Liver (tissue), 9 donors: Measurements from ENCODE around the gene LCE2D. TPM values are rescaled to one million over a fixed set of nuclear protein-coding genes. Genes with fewer than 3 reads are reported as not detected.
"Not testable (repeated sequence)": the region's sequence is repeated elsewhere in the genome, so short reads cannot be mapped to it uniquely, and the experiment has no call there.

Source experiments
- DNase-seq: peaks from one replicate; pipeline ENCODE4 v3.0.0-alpha.2; 2017; ENCODE audit warnings: low spot score
- H3K27ac ChIP-seq, 2 donors: one replicate each; pipeline ENCODE4 v1.7.0; 2013; ENCODE audit warnings: inconsistent platforms in 2 of 2, low read length in 2 of 2, control low read depth in 1 of 2, low read depth in 1 of 2, mild to moderate bottlenecking in 1 of 2
- H3K27me3 ChIP-seq, 4 donors: one replicate each; pipeline versions ENCODE4 v1.6.1 to v1.7.0; 2013; ENCODE audit warnings: low read length in 3 of 4, inconsistent platforms in 1 of 4, mild to moderate bottlenecking in 1 of 4, moderate library complexity in 1 of 4; ENCODE audit not compliant: control insufficient read depth in 4 of 4, insufficient read depth in 4 of 4
- H3K36me3 ChIP-seq, 4 donors: one replicate each; pipeline versions ENCODE4 v1.6.1 to v1.7.0; 2013; ENCODE audit warnings: low read length in 3 of 4, mild to moderate bottlenecking in 3 of 4, low read depth in 1 of 4, moderate library complexity in 1 of 4; ENCODE audit not compliant: control insufficient read depth in 4 of 4, insufficient read depth in 3 of 4
- H3K4me1 ChIP-seq, 4 donors: one replicate each; pipeline versions ENCODE4 v1.6.1 to v1.7.0; 2013; ENCODE audit warnings: low read length in 3 of 4, mild to moderate bottlenecking in 3 of 4, moderate library complexity in 1 of 4; ENCODE audit not compliant: control insufficient read depth in 4 of 4, insufficient read depth in 4 of 4
- H3K4me3 ChIP-seq, 3 donors: one replicate each; pipeline versions ENCODE4 v1.6.1 to v1.7.0; 2013; ENCODE audit warnings: low read length in 3 of 3, control low read depth in 1 of 3, low read depth in 1 of 3, mild to moderate bottlenecking in 1 of 3
- H3K9ac ChIP-seq, 2 donors: one replicate each; pipeline ENCODE4 v1.7.0; 2013; ENCODE audit warnings: low read length in 2 of 2, mild to moderate bottlenecking in 2 of 2, moderate library complexity in 2 of 2, control low read depth in 1 of 2, low read depth in 1 of 2
- H3K9me3 ChIP-seq, 4 donors: one replicate each; pipeline versions ENCODE4 v1.6.1 to v1.7.0; 2013; ENCODE audit warnings: low read length in 3 of 4; ENCODE audit not compliant: control insufficient read depth in 4 of 4
- EGR1 ChIP-seq, 2 donors: IDR thresholded peaks; 2 replicates each; pipeline ENCODE4 v1.6.1; 2016 to 2018; ENCODE audit warnings: antibody characterized with exemption in 2 of 2, low read depth in 2 of 2
- FOXA1 ChIP-seq: IDR thresholded peaks from 2 replicates; pipeline ENCODE4 v1.6.1; 2016; ENCODE audit warnings: antibody characterized with exemption
- FOXA2 ChIP-seq: IDR thresholded peaks from 2 replicates; pipeline ENCODE4 v1.6.1; 2016; ENCODE audit warnings: antibody characterized with exemption
- GABPA ChIP-seq, 2 donors: IDR thresholded peaks in 1 of 2; conservative IDR thresholded peaks in 1 of 2; 2 replicates each; pipeline ENCODE4 v1.6.1; 2016; ENCODE audit warnings: antibody characterized with exemption in 2 of 2, mild to moderate bottlenecking in 1 of 2, moderate library complexity in 1 of 2
- HNF4A ChIP-seq, 2 donors: conservative IDR thresholded peaks; 2 replicates each; pipeline ENCODE4 v1.6.1; 2016; ENCODE audit warnings: antibody characterized with exemption in 2 of 2, mild to moderate bottlenecking in 2 of 2
- HNF4G ChIP-seq: IDR thresholded peaks from 2 replicates; pipeline ENCODE4 v1.6.1; 2016; ENCODE audit warnings: antibody characterized with exemption
- JUND ChIP-seq, 2 donors: IDR thresholded peaks; 2 replicates each; pipeline ENCODE4 v1.6.1; 2016; ENCODE audit warnings: antibody characterized with exemption in 2 of 2
- NR2F2 ChIP-seq: IDR thresholded peaks from 2 replicates; pipeline ENCODE4 v1.6.1; 2016; ENCODE audit warnings: antibody characterized with exemption
- RAD21 ChIP-seq, 2 donors: IDR thresholded peaks; 2 replicates each; pipeline ENCODE4 v1.6.1; 2016; ENCODE audit warnings: antibody characterized with exemption in 2 of 2, mild to moderate bottlenecking in 2 of 2
- RXRA ChIP-seq, 2 donors: IDR thresholded peaks; 2 replicates each; pipeline ENCODE4 v1.6.1; 2017 to 2018; ENCODE audit warnings: antibody characterized with exemption in 2 of 2, mild to moderate bottlenecking in 1 of 2
- SP1 ChIP-seq: IDR thresholded peaks from 2 replicates; pipeline ENCODE4 v1.6.1; 2018; ENCODE audit warnings: antibody characterized with exemption, mild to moderate bottlenecking
- TAF1 ChIP-seq: conservative IDR thresholded peaks from 2 replicates; pipeline ENCODE4 v1.6.1; 2016; ENCODE audit warnings: antibody characterized with exemption, mild to moderate bottlenecking
- YY1 ChIP-seq: IDR thresholded peaks from 2 replicates; pipeline ENCODE4 v1.6.1; 2016; ENCODE audit warnings: antibody characterized with exemption, mild to moderate bottlenecking
- WGBS: extraction: QIAGEN DNeasy Blood & Tissue Kit; methylation state at CpG from one replicate; pipeline ENCODE4 v1.1.7; 2013; 5-methylcytosine and 5-hydroxymethylcytosine counted together
- polyA plus RNA-seq, 2 donors: library from polyadenylated mRNA; stranded (reverse) in 1 of 2; unstranded in 1 of 2; fragments of 200-250 nt in 1 of 2; fragments of >200 nt in 1 of 2; fragmentation: Nextera tagmentation in 1 of 2; extraction: Ambion mirVana in 1 of 2; gene quantifications; one replicate each; pipeline versions ENCODE4 v1.2.1 to v1.2.3, GENCODE V29; 2013 to 2015
- total RNA-seq, 2 donors: library from RNA; depleted of rRNA; stranded (reverse); fragments of >200 nt; gene quantifications; one replicate each; pipeline ENCODE4 v1.2.3, GENCODE V29; 2014
- TF ChIP-seq, protein P1 (sequence below): fragments of 150-350 bp; IDR thresholded peaks from 2 replicates; pipeline ENCODE4 v1.5.1; 2017; ENCODE audit warnings: improper control_type of control experiment, low read depth, low read length; ENCODE audit not compliant: missing input control
- TF ChIP-seq, protein P2 (sequence below): IDR thresholded peaks from 2 replicates; pipeline ENCODE4 v1.6.1; 2016; ENCODE audit warnings: antibody characterized with exemption, mild to moderate bottlenecking
- TF ChIP-seq, protein P3 (sequence below): IDR thresholded peaks from 2 replicates; pipeline ENCODE4 v1.6.1; 2016; ENCODE audit warnings: antibody characterized with exemption
- TF ChIP-seq, protein P4 (sequence below): IDR thresholded peaks from 2 replicates; pipeline ENCODE4 v1.6.1; 2016; ENCODE audit warnings: antibody characterized with exemption
- TF ChIP-seq, protein P5 (sequence below): IDR thresholded peaks from 2 replicates; pipeline ENCODE4 v1.6.1; 2016; ENCODE audit warnings: antibody characterized with exemption
- donor health status: healthy.
- donor health status: healthy.
- donor health status: healthy.
- donor health status: healthy.
- donor health status: healthy.

Gene LCE2D
- total and polyA plus RNA-seq, 4 donors = not detected

DNA sequence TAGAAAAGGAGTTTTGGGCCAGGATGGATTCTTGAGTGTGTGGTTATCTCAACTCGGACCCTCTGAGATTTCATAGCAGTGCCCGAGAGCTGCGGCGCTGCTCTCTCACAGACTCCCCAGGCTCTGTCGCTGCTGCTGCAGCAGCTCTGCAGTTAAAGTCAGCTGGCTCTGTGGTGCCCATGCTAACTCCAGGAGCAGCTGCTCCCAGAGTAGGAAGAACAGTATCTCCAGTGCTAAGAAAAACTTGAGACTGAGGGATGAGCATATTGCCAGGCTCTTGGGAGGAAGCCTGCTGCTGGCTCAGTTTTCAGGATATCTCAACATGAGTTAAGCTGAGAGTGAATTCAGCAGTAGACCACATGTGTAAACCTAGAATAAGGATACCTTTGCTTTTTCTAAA, 4.5 kb downstream of the LCE2D start:
- WGBS = 89% methylated on average over 5 of the region's 5 CpGs
- Histone ChIP-seq H3K27me3 (no peaks in the 10 kb centered on the region), H3K27ac (no peak overlapping the region), H3K4me3 (no peak overlapping the region), H3K9ac (no peak overlapping the region), H3K9me3 (no peaks in the 10 kb centered on the region), H3K36me3 (no peaks in the 10 kb centered on the region), H3K4me1 (no peaks in the 10 kb centered on the region)
- DNase-seq = no peak
- TF ChIP-seq, protein P1, sequence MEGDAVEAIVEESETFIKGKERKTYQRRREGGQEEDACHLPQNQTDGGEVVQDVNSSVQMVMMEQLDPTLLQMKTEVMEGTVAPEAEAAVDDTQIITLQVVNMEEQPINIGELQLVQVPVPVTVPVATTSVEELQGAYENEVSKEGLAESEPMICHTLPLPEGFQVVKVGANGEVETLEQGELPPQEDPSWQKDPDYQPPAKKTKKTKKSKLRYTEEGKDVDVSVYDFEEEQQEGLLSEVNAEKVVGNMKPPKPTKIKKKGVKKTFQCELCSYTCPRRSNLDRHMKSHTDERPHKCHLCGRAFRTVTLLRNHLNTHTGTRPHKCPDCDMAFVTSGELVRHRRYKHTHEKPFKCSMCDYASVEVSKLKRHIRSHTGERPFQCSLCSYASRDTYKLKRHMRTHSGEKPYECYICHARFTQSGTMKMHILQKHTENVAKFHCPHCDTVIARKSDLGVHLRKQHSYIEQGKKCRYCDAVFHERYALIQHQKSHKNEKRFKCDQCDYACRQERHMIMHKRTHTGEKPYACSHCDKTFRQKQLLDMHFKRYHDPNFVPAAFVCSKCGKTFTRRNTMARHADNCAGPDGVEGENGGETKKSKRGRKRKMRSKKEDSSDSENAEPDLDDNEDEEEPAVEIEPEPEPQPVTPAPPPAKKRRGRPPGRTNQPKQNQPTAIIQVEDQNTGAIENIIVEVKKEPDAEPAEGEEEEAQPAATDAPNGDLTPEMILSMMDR = no peak
- TF ChIP-seq HNF4G = no peak
- TF ChIP-seq NR2F2 = no peak
- no peak for TF ChIP-seq TAF1
- no peak for TF ChIP-seq EGR1 (IDR thresholded peaks at IDR 0.05; ENCODE audit: low read depth in 2 of 2)

DNA sequence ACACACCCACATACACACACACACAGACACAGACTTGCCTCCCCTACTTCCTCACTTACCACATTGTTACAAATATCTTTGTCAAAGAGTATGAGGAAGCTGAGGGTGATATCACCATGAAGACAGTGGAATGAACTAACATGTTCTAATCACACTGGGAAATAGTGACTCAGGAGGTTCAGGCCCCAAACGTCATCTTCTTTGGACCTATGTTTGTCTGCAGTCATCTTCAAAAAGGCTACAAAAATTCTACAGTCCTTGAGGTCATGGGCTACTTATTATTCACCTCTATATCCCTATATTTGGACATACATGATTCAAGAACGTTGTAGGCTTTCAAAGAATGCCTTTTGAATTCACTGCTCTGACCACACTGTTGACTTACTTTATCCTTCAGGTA, 9.8 kb downstream of the LCE2D start:
- no peaks in the 10 kb centered on the region for H3K36me3 ChIP-seq
- H3K9me3 ChIP-seq = no peaks in the 10 kb centered on the region
- no peak overlapping the region for H3K4me3 ChIP-seq
- no peak overlapping the region for H3K27ac ChIP-seq
- no peak for DNase-seq
- H3K27me3 ChIP-seq = no peaks in the 10 kb centered on the region
- WGBS = 73% methylated on average over 2 of the region's 2 CpGs
- no peak overlapping the region for H3K9ac ChIP-seq
- TF ChIP-seq TAF1 (no peak), RXRA (IDR thresholded peaks at IDR 0.05) (no peak), EGR1 (IDR thresholded peaks at IDR 0.05; ENCODE audit: low read depth in 2 of 2) (no peak), FOXA2 (no peak), RAD21 (IDR thresholded peaks at IDR 0.05) (no peak), NR2F2 (no peak), JUND (IDR thresholded peaks at IDR 0.05) (no peak), GABPA (IDR thresholded peaks at IDR 0.05 in 1 of 2, conservative IDR thresholded peaks at IDR 0.05 in 1 of 2) (no peak), HNF4A (conservative IDR thresholded peaks at IDR 0.05) (no peak), FOXA1 (no peak), YY1 (no peak), SP1 (no peak)
- TF ChIP-seq, protein P1 = no peak
- TF ChIP-seq, protein P2, sequence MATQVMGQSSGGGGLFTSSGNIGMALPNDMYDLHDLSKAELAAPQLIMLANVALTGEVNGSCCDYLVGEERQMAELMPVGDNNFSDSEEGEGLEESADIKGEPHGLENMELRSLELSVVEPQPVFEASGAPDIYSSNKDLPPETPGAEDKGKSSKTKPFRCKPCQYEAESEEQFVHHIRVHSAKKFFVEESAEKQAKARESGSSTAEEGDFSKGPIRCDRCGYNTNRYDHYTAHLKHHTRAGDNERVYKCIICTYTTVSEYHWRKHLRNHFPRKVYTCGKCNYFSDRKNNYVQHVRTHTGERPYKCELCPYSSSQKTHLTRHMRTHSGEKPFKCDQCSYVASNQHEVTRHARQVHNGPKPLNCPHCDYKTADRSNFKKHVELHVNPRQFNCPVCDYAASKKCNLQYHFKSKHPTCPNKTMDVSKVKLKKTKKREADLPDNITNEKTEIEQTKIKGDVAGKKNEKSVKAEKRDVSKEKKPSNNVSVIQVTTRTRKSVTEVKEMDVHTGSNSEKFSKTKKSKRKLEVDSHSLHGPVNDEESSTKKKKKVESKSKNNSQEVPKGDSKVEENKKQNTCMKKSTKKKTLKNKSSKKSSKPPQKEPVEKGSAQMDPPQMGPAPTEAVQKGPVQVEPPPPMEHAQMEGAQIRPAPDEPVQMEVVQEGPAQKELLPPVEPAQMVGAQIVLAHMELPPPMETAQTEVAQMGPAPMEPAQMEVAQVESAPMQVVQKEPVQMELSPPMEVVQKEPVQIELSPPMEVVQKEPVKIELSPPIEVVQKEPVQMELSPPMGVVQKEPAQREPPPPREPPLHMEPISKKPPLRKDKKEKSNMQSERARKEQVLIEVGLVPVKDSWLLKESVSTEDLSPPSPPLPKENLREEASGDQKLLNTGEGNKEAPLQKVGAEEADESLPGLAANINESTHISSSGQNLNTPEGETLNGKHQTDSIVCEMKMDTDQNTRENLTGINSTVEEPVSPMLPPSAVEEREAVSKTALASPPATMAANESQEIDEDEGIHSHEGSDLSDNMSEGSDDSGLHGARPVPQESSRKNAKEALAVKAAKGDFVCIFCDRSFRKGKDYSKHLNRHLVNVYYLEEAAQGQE = no peak
- TF ChIP-seq, protein P3, sequence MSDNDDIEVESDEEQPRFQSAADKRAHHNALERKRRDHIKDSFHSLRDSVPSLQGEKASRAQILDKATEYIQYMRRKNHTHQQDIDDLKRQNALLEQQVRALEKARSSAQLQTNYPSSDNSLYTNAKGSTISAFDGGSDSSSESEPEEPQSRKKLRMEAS = no peak
- TF ChIP-seq, protein P4, sequence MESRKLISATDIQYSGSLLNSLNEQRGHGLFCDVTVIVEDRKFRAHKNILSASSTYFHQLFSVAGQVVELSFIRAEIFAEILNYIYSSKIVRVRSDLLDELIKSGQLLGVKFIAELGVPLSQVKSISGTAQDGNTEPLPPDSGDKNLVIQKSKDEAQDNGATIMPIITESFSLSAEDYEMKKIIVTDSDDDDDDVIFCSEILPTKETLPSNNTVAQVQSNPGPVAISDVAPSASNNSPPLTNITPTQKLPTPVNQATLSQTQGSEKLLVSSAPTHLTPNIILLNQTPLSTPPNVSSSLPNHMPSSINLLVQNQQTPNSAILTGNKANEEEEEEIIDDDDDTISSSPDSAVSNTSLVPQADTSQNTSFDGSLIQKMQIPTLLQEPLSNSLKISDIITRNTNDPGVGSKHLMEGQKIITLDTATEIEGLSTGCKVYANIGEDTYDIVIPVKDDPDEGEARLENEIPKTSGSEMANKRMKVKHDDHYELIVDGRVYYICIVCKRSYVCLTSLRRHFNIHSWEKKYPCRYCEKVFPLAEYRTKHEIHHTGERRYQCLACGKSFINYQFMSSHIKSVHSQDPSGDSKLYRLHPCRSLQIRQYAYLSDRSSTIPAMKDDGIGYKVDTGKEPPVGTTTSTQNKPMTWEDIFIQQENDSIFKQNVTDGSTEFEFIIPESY = no peak
- TF ChIP-seq, protein P5, sequence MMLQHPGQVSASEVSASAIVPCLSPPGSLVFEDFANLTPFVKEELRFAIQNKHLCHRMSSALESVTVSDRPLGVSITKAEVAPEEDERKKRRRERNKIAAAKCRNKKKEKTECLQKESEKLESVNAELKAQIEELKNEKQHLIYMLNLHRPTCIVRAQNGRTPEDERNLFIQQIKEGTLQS = no peak
- no peaks in the 10 kb centered on the region for H3K4me1 ChIP-seq

DNA sequence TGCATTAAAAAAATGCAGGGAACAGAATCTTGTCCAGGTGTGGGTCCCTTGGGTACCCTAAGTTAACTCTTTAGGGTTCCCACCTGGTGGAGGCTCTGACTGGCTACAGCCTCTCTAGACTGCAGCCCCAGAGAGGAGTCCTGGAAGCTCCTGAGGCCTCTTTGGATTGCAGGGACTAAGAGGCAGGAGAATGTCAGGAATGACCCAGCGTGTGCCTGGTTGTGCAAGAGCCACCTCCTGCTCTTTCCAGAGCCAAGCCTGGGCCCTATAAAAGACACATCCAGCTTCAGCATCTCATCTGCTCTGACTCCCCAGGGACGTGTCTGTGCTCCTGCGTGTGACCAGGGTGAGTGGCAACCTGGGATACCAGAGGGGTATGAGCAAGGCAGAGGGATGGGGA, 11.8 kb downstream of the LCE2D start, which contains the start of gene LCE2C:
TSS of gene LCE2C (plus strand) at position 297 of the 400 bp plus-strand sequence. CDS start 737 bp downstream, outside the sequence.
- H3K4me3 ChIP-seq, H3K36me3 ChIP-seq, H3K27me3 ChIP-seq, H3K9me3 ChIP-seq, H3K27ac ChIP-seq, H3K9ac ChIP-seq, H3K4me1 ChIP-seq, DNase-seq: not testable (repeated sequence)
- WGBS = 87% methylated on average over 3 of the region's 3 CpGs
